DOHH2 (cell line): ENCODE results near the gene SLC9A7.

Source experiments
- H3F3A ChIP-seq: fragments of 200-600 bp; sonication (generic), shearing (Covaris generic); 2 replicates; pipeline ENCODE4 v1.6.0; 2016; ENCODE audit warnings: antibody characterized with exemption, mild to moderate bottlenecking; ENCODE audit not compliant: control insufficient read depth, insufficient read depth
- H3K27ac ChIP-seq: fragments of 200-600 bp; sonication (generic); 2 replicates; pipeline ENCODE4 v1.5.1; 2014; ENCODE audit warnings: low read depth, mild to moderate bottlenecking, low read length, moderate library complexity
- H3K27me3 ChIP-seq: fragments of 200-600 bp; sonication (generic); 2 replicates; pipeline ENCODE4 v1.6.1; 2014; ENCODE audit warnings: mild to moderate bottlenecking, low read length, mixed read lengths; ENCODE audit not compliant: control insufficient read depth
- H3K36me3 ChIP-seq: fragments of 200-600 bp; sonication (generic); 2 replicates; pipeline ENCODE4 v1.6.1; 2014; ENCODE audit warnings: mild to moderate bottlenecking, low read length, moderate library complexity, mixed read lengths; ENCODE audit not compliant: control insufficient read depth
- H3K4me1 ChIP-seq: fragments of 200-600 bp; sonication (generic); 2 replicates; pipeline ENCODE4 v1.6.1; 2014; ENCODE audit warnings: mild to moderate bottlenecking, low read length, mixed read lengths; ENCODE audit not compliant: control insufficient read depth
- H3K4me2 ChIP-seq: fragments of 200-600 bp; sonication (generic); 2 replicates; pipeline ENCODE4 v1.6.0; 2014; ENCODE audit warnings: mild to moderate bottlenecking, low read length, moderate library complexity
- H3K4me3 ChIP-seq: fragments of 200-600 bp; sonication (generic); 2 replicates; pipeline ENCODE4 v1.5.1; 2014; ENCODE audit warnings: mild to moderate bottlenecking, low read length, mixed read lengths
- H3K79me2 ChIP-seq: fragments of 200-600 bp; sonication (generic); 2 replicates; pipeline ENCODE4 v1.6.1; 2014; ENCODE audit warnings: mild to moderate bottlenecking, low read length, mixed read lengths; ENCODE audit not compliant: control insufficient read depth
- H3K9me2 ChIP-seq: fragments of 200-600 bp; sonication (generic); replicated peaks from 2 replicates; pipeline ENCODE4 v1.6.1; 2014; ENCODE audit warnings: mild to moderate bottlenecking, low read length, mixed read lengths; ENCODE audit not compliant: control insufficient read depth
- H3K9me3 ChIP-seq: fragments of 200-600 bp; sonication (generic); 2 replicates; pipeline ENCODE4 v1.6.1; 2014; ENCODE audit warnings: antibody characterized with exemption, low read length, mixed read lengths; ENCODE audit not compliant: control insufficient read depth, insufficient read depth
- H4K20me1 ChIP-seq: fragments of 200-600 bp; sonication (generic); 2 replicates; pipeline ENCODE4 v1.6.0; 2014; ENCODE audit warnings: low read depth, mild to moderate bottlenecking, antibody characterized with exemption, low read length, moderate library complexity; ENCODE audit not compliant: control insufficient read depth, insufficient read depth
- EZH2phosphoT487 ChIP-seq: fragments of 200-600 bp; sonication (generic); IDR thresholded peaks from 2 replicates; pipeline ENCODE4 v1.6.1; 2017; ENCODE audit warnings: borderline replicate concordance, mild to moderate bottlenecking, antibody characterized with exemption, low read length, moderate library complexity, mixed read lengths
- TF ChIP-seq, protein P1 (sequence below): fragments of 200-600 bp; sonication (generic); IDR thresholded peaks from one replicate; pipeline ENCODE4 v1.5.1; 2014; ENCODE audit warnings: antibody characterized with exemption, mild to moderate bottlenecking, low read depth, low read length; ENCODE audit not compliant: poor library complexity, severe bottlenecking

Gene SLC9A7

GRCh38 chrX:46710927-46711623, 47.8 kb downstream of the SLC9A7 start:
- H3K9me3 ChIP-seq, result no peaks in the 10 kb centered on the region
- peak overlapping the region; percentile 60 for H3K4me2 ChIP-seq
- H3K79me2 ChIP-seq, result peaks cover 38% of the 10 kb centered on the region
- no peaks in the 10 kb centered on the region for H3K27me3 ChIP-seq
- peaks cover 7% of the 10 kb centered on the region; the same call in 1 of the 2 replicates for H3F3A ChIP-seq
- no peaks in the 10 kb centered on the region for H4K20me1 ChIP-seq
- TF ChIP-seq EZH2phosphoT487, result no peak
- TF ChIP-seq, protein P1, sequence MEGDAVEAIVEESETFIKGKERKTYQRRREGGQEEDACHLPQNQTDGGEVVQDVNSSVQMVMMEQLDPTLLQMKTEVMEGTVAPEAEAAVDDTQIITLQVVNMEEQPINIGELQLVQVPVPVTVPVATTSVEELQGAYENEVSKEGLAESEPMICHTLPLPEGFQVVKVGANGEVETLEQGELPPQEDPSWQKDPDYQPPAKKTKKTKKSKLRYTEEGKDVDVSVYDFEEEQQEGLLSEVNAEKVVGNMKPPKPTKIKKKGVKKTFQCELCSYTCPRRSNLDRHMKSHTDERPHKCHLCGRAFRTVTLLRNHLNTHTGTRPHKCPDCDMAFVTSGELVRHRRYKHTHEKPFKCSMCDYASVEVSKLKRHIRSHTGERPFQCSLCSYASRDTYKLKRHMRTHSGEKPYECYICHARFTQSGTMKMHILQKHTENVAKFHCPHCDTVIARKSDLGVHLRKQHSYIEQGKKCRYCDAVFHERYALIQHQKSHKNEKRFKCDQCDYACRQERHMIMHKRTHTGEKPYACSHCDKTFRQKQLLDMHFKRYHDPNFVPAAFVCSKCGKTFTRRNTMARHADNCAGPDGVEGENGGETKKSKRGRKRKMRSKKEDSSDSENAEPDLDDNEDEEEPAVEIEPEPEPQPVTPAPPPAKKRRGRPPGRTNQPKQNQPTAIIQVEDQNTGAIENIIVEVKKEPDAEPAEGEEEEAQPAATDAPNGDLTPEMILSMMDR, result no peak
- H3K27ac ChIP-seq, result peak overlapping the region; percentile 73
- H3K4me3 ChIP-seq, result peak overlapping the region; percentile 38
- H3K36me3 ChIP-seq, result 0 out of 2 replicates have a peak, but pooled peaks cover 2% of the 10 kb centered on the region
- peaks cover 61% of the 10 kb centered on the region for H3K4me1 ChIP-seq
- no peaks in the 10 kb centered on the region for H3K9me2 ChIP-seq

- Histone ChIP-seq H3K4me3 (no peak overlapping the region), H3K9me2 (no peaks in the 10 kb centered on the region), H3K4me1 (peaks cover 54% of the 10 kb centered on the region), H3F3A (peaks cover 7% of the 10 kb centered on the region; the same call in 1 of the 2 replicates), H3K27ac (no peak overlapping the region), H4K20me1 (no peaks in the 10 kb centered on the region), H3K4me2 (peak overlapping the region; percentile 60), H3K36me3 (0 out of 2 replicates have a peak, but pooled peaks cover 2% of the 10 kb centered on the region), H3K79me2 (peaks cover 32% of the 10 kb centered on the region), H3K27me3 (no peaks in the 10 kb centered on the region), H3K9me3 (no peaks in the 10 kb centered on the region)
- TF ChIP-seq, protein P1, result no peak
- TF ChIP-seq EZH2phosphoT487, result no peak
Observed at GRCh38 chrX:46710425-46710824, 48.5 kb downstream of the SLC9A7 start.

- peaks cover 50% of the 10 kb centered on the region for H3K4me1 ChIP-seq
- no peak overlapping the region for H3K27ac ChIP-seq
- H3F3A ChIP-seq, result peaks cover 2% of the 10 kb centered on the region; the same call in 1 of the 2 replicates
- no peaks in the 10 kb centered on the region for H3K9me2 ChIP-seq
- H3K4me3 ChIP-seq, result no peak overlapping the region
- H3K79me2 ChIP-seq, result peaks cover 26% of the 10 kb centered on the region
- H3K36me3 ChIP-seq, result 0 out of 2 replicates have a peak, but pooled peaks cover 2% of the 10 kb centered on the region
- no peak for TF ChIP-seq EZH2phosphoT487
- TF ChIP-seq, protein P1, result no peak
- H3K4me2 ChIP-seq, result no peak overlapping the region
- H4K20me1 ChIP-seq, result no peaks in the 10 kb centered on the region
- no peaks in the 10 kb centered on the region for H3K9me3 ChIP-seq
- H3K27me3 ChIP-seq, result no peaks in the 10 kb centered on the region
Observed at GRCh38 chrX:46707274-46707965, 51.5 kb downstream of the SLC9A7 start.
